Measurements from ENCODE around the gene KCNJ6. TPM values are rescaled to one million over a fixed set of nuclear protein-coding genes. Genes with fewer than 3 reads are reported as not detected.
"Not testable (repeated sequence)": the region's sequence is repeated elsewhere in the genome, so short reads cannot be mapped to it uniquely, and the experiment has no call there.

KCNJ6 gene
- total RNA-seq, 2 experiments from 2014 or later, result not detected

GRCh38 chr21:37654596-37654995, 261.7 kb downstream of the KCNJ6 start:
- Histone ChIP-seq H2AFZ (ENCODE audit: low read length) (no peak overlapping the region), H3K27ac (ENCODE audit: low read depth, low read length, poor library complexity, severe bottlenecking) (no peak overlapping the region), H3K36me3 (ENCODE audit: insufficient read depth, low read length) (no peaks in the 10 kb centered on the region), H3K4me2 (ENCODE audit: low read length) (no peak overlapping the region), H3K9me3 (ENCODE audit: low read length) (no peaks in the 10 kb centered on the region), H3K79me2 (ENCODE audit: insufficient read depth, low read depth, low read length) (no peaks in the 10 kb centered on the region), H3K9me2 (ENCODE audit: insufficient read depth, low read length) (no peaks in the 10 kb centered on the region), H3K4me3 (ENCODE audit: low read depth, low read length, poor library complexity, severe bottlenecking) (no peak overlapping the region), H4K20me1 (ENCODE audit: insufficient read depth, low read length) (no peaks in the 10 kb centered on the region), H3K4me1 (ENCODE audit: insufficient read depth, low read length, poor library complexity, severe bottlenecking) (no peaks in the 10 kb centered on the region)
- POLR2A ChIA-PET, result no interaction called here
- no peak for TF ChIP-seq EZH2phosphoT487 (IDR thresholded peaks at IDR 0.05; ENCODE audit: borderline replicate concordance, low read depth, low read length)
- no peak for TF ChIP-seq CTCF (conservative IDR thresholded peaks at IDR 0.05; ENCODE audit: low read length)
- intact Hi-C loops (cut with micrococcal nuclease; ENCODE audit: unreplicated experiment), result no loop called here
- no TSS peak for BruUV-seq (replicated peaks)
- CTCF ChIA-PET (ENCODE audit: unreplicated experiment), result no interaction called here
- DNase-seq (ENCODE audit: low spot score), result no peak

- intact Hi-C loops (cut with micrococcal nuclease; ENCODE audit: unreplicated experiment), result no loop called here
- Histone ChIP-seq H3K9me2 (ENCODE audit: insufficient read depth, low read length) (no peaks in the 10 kb centered on the region), H3K79me2 (ENCODE audit: insufficient read depth, low read depth, low read length) (no peaks in the 10 kb centered on the region), H3K27ac (ENCODE audit: low read depth, low read length, poor library complexity, severe bottlenecking) (no peak overlapping the region), H3K9me3 (ENCODE audit: low read length) (no peaks in the 10 kb centered on the region), H3K4me2 (ENCODE audit: low read length) (no peak overlapping the region), H3K4me1 (ENCODE audit: insufficient read depth, low read length, poor library complexity, severe bottlenecking) (no peaks in the 10 kb centered on the region), H2AFZ (ENCODE audit: low read length) (no peak overlapping the region), H4K20me1 (ENCODE audit: insufficient read depth, low read length) (no peaks in the 10 kb centered on the region), H3K4me3 (ENCODE audit: low read depth, low read length, poor library complexity, severe bottlenecking) (no peak overlapping the region), H3K36me3 (ENCODE audit: insufficient read depth, low read length) (no peaks in the 10 kb centered on the region)
- CTCF ChIA-PET (ENCODE audit: unreplicated experiment), result no interaction called here
- DNase-seq (ENCODE audit: low spot score), result no peak
- BruUV-seq (replicated peaks), result no TSS peak
- POLR2A ChIA-PET, result no interaction called here
- TF ChIP-seq EZH2phosphoT487 (IDR thresholded peaks at IDR 0.05; ENCODE audit: borderline replicate concordance, low read depth, low read length) (no peak), CTCF (conservative IDR thresholded peaks at IDR 0.05; ENCODE audit: low read length) (no peak)
Measured at GRCh38 chr21:37653201-37653600, 263.1 kb downstream of the KCNJ6 start.

GRCh38 chr21:37647781-37648180, 268.5 kb downstream of the KCNJ6 start:
- CTCF ChIA-PET (ENCODE audit: unreplicated experiment), result no interaction called here
- Histone ChIP-seq H3K9me2 (ENCODE audit: insufficient read depth, low read length) (no peaks in the 10 kb centered on the region), H2AFZ (ENCODE audit: low read length) (no peak overlapping the region), H3K27ac (ENCODE audit: low read depth, low read length, poor library complexity, severe bottlenecking) (no peak overlapping the region), H3K4me1 (ENCODE audit: insufficient read depth, low read length, poor library complexity, severe bottlenecking) (no peaks in the 10 kb centered on the region), H3K4me3 (ENCODE audit: low read depth, low read length, poor library complexity, severe bottlenecking) (no peak overlapping the region), H3K4me2 (ENCODE audit: low read length) (no peak overlapping the region), H3K9me3 (ENCODE audit: low read length) (no peaks in the 10 kb centered on the region), H4K20me1 (ENCODE audit: insufficient read depth, low read length) (no peaks in the 10 kb centered on the region), H3K36me3 (ENCODE audit: insufficient read depth, low read length) (no peaks in the 10 kb centered on the region), H3K79me2 (ENCODE audit: insufficient read depth, low read depth, low read length) (no peaks in the 10 kb centered on the region)
- DNase-seq (ENCODE audit: low spot score), result no peak
- TF ChIP-seq EZH2phosphoT487 (IDR thresholded peaks at IDR 0.05; ENCODE audit: borderline replicate concordance, low read depth, low read length) (no peak), CTCF (conservative IDR thresholded peaks at IDR 0.05; ENCODE audit: low read length) (no peak)
- intact Hi-C loops (cut with micrococcal nuclease; ENCODE audit: unreplicated experiment), result no loop called here
- BruUV-seq (replicated peaks), result no TSS peak
- POLR2A ChIA-PET, result no interaction called here

GRCh38 chr21:37646761-37647160, 269.5 kb downstream of the KCNJ6 start:
- POLR2A ChIA-PET, result interaction anchor here (0.6 kb wide), 1 partner anchor 1983 kb away, joined by 3 read pairs; no protein-coding TSS in a partner anchor
- H4K20me1 ChIP-seq (ENCODE audit: insufficient read depth, low read length); H3K79me2 ChIP-seq (ENCODE audit: insufficient read depth, low read depth, low read length); H3K4me2 ChIP-seq (ENCODE audit: low read length); H3K9me2 ChIP-seq (ENCODE audit: insufficient read depth, low read length); H3K4me3 ChIP-seq (ENCODE audit: low read depth, low read length, poor library complexity, severe bottlenecking); H3K9me3 ChIP-seq (ENCODE audit: low read length); DNase-seq (ENCODE audit: low spot score); BruUV-seq (replicated peaks); intact Hi-C loops (cut with micrococcal nuclease; ENCODE audit: unreplicated experiment); H2AFZ ChIP-seq (ENCODE audit: low read length); H3K36me3 ChIP-seq (ENCODE audit: insufficient read depth, low read length); H3K4me1 ChIP-seq (ENCODE audit: insufficient read depth, low read length, poor library complexity, severe bottlenecking); H3K27ac ChIP-seq (ENCODE audit: low read depth, low read length, poor library complexity, severe bottlenecking); CTCF ChIA-PET (ENCODE audit: unreplicated experiment): not testable (repeated sequence)
